NT2/D1 (cell line): ENCODE data around the gene HES6.
A peak's percentile ranks its signal among the peaks of the same experiment; 100 is the strongest.

ENCODE experiments used
- DNase-seq: peaks from one replicate; pipeline ENCODE4 v3.0.0-alpha.2; 2011; ENCODE audit warnings: low read depth, low spot score
- H3K27me3 ChIP-seq: 2 replicates; pipeline ENCODE4 v1.6.0; 2011; ENCODE audit warnings: mild to moderate bottlenecking; ENCODE audit not compliant: insufficient read length, insufficient read depth
- H3K36me3 ChIP-seq: 2 replicates; pipeline ENCODE4 v1.6.1; 2011; ENCODE audit warnings: mild to moderate bottlenecking, low read length, mixed read lengths; ENCODE audit not compliant: insufficient read depth, insufficient read length
- H3K4me1 ChIP-seq: 2 replicates; pipeline ENCODE4 v1.5.1; 2011; ENCODE audit not compliant: insufficient read depth, insufficient read length
- H3K4me3 ChIP-seq: 2 replicates; pipeline ENCODE4 v1.5.1; 2011; ENCODE audit warnings: low read depth; ENCODE audit not compliant: insufficient read length
- H3K9ac ChIP-seq: 2 replicates; pipeline ENCODE4 v1.6.0; 2011; ENCODE audit warnings: low read depth; ENCODE audit not compliant: insufficient read length
- H3K9me3 ChIP-seq: 2 replicates; pipeline ENCODE4 v1.5.1; 2011; ENCODE audit warnings: mild to moderate bottlenecking, low read length; ENCODE audit not compliant: insufficient read depth
- SUZ12 ChIP-seq: IDR thresholded peaks from 2 replicates; pipeline ENCODE4 v1.6.1; 2011; ENCODE audit not compliant: insufficient read length, insufficient read depth; ENCODE audit errors: extremely low read depth
- YY1 ChIP-seq: IDR thresholded peaks from 2 replicates; pipeline ENCODE4 v1.6.1; 2011; ENCODE audit not compliant: insufficient read length, insufficient read depth
- ZNF274 ChIP-seq: IDR thresholded peaks from 2 replicates; pipeline ENCODE4 v1.6.1; 2011; ENCODE audit warnings: mild to moderate bottlenecking, low read depth, low read length

Gene HES6

GRCh38 chr2:238239863-238240756, at the start of gene HES6:
Gene HES6 (minus strand): TSS chr2:238240038. CDS start chr2:238239905, 133 bp downstream.
- H3K27me3 ChIP-seq = peaks cover 41% of the 10 kb centered on the region
- H3K4me3 ChIP-seq = peak within 1 kb of the TSS; percentile 72
- H3K4me1 ChIP-seq = peaks cover 11% of the 10 kb centered on the region
- H3K9me3 ChIP-seq = peaks cover 6% of the 10 kb centered on the region; the same call in 1 of the 2 replicates
- peaks cover under 1% of the 10 kb centered on the region for H3K36me3 ChIP-seq
- DNase-seq = peak; percentile 90
- TF ChIP-seq ZNF274 (no peak), YY1 (no peak), SUZ12 (no peak)
- peak within 1 kb of the TSS; percentile 91 for H3K9ac ChIP-seq

- Histone ChIP-seq H3K4me3 (peak overlapping the region; percentile 89), H3K9me3 (no peaks in the 10 kb centered on the region), H3K9ac (peak overlapping the region; percentile 77), H3K36me3 (no peaks in the 10 kb centered on the region), H3K27me3 (peaks cover 18% of the 10 kb centered on the region), H3K4me1 (peaks cover 31% of the 10 kb centered on the region)
- DNase-seq = no peak
- no peak for TF ChIP-seq SUZ12
- TF ChIP-seq ZNF274 = no peak
- no peak for TF ChIP-seq YY1
Observed at GRCh38 chr2:238289574-238289973, 49.7 kb upstream of the HES6 start.

GRCh38 chr2:238288650-238289573, 49.1 kb upstream of the HES6 start:
- H3K4me1 ChIP-seq = peaks cover 31% of the 10 kb centered on the region
- DNase-seq = peak; percentile 99

GRCh38 chr2:238287737-238288649, 48.2 kb upstream of the HES6 start, which contains the start of gene PER2:
Gene PER2 (minus strand): TSS chr2:238288610. CDS start chr2:238277936, 10,674 bp downstream.
- TF ChIP-seq ZNF274 (no peak), YY1 (no peak), SUZ12 (no peak)
- no peak for DNase-seq

More at GRCh38 chr2:238288650-238289573, 49.1 kb upstream of the HES6 start:
- Histone ChIP-seq H3K27me3 (peaks cover 16% of the 10 kb centered on the region), H3K4me3 (peak overlapping the region; percentile 89), H3K9me3 (no peaks in the 10 kb centered on the region), H3K36me3 (no peaks in the 10 kb centered on the region), H3K9ac (peak overlapping the region; percentile 89)
- TF ChIP-seq ZNF274 (no peak), SUZ12 (no peak)

GRCh38 chr2:238286987-238287736, 47.3 kb upstream of the HES6 start:
- H3K36me3 ChIP-seq = no peaks in the 10 kb centered on the region
- peak overlapping the region; percentile 89 for H3K9ac ChIP-seq
- H3K4me3 ChIP-seq = peak overlapping the region; percentile 89
- peaks cover 36% of the 10 kb centered on the region for H3K4me1 ChIP-seq
- no peak for TF ChIP-seq ZNF274
- no peak for TF ChIP-seq SUZ12
- H3K27me3 ChIP-seq = peaks cover 15% of the 10 kb centered on the region
- no peak for DNase-seq
- no peaks in the 10 kb centered on the region for H3K9me3 ChIP-seq

More at GRCh38 chr2:238287737-238288649, 48.2 kb upstream of the HES6 start, which contains the start of gene PER2:
- Histone ChIP-seq H3K9ac (peak within 1 kb of the TSS; percentile 89), H3K4me3 (peak within 1 kb of the TSS; percentile 89), H3K4me1 (peaks cover 36% of the 10 kb centered on the region), H3K27me3 (peaks cover 15% of the 10 kb centered on the region), H3K9me3 (no peaks in the 10 kb centered on the region), H3K36me3 (no peaks in the 10 kb centered on the region)

- Histone ChIP-seq H3K9me3 (no peaks in the 10 kb centered on the region), H3K9ac (peak overlapping the region; percentile 29), H3K4me3 (no peak overlapping the region), H3K27me3 (peaks cover 15% of the 10 kb centered on the region), H3K4me1 (peaks cover 35% of the 10 kb centered on the region), H3K36me3 (no peaks in the 10 kb centered on the region)
- TF ChIP-seq SUZ12 (no peak), YY1 (no peak), ZNF274 (no peak)
- no peak for DNase-seq
Observed at GRCh38 chr2:238286551-238286950, 46.7 kb upstream of the HES6 start.
